IMR-90 (cell line): Measurements from ENCODE around the gene TSPAN4.

Source experiments
- CEBPB ChIP-seq: IDR thresholded peaks from 2 replicates; pipeline ENCODE4 v1.6.1; 2012; ENCODE audit warnings: low read depth, low read length, improper control_type of control experiment
- CHD1 ChIP-seq: IDR thresholded peaks from 2 replicates; pipeline ENCODE4 v1.6.1; 2012; ENCODE audit warnings: low read depth, low read length, improper control_type of control experiment
- CTCF ChIP-seq: conservative IDR thresholded peaks from 2 replicates; pipeline ENCODE4 v1.5.1; 2012; ENCODE audit warnings: mild to moderate bottlenecking, low read depth, low read length, improper control_type of control experiment
- RAD21 ChIP-seq: IDR thresholded peaks from 2 replicates; pipeline ENCODE4 v1.6.1; 2012; ENCODE audit warnings: low read length, improper control_type of control experiment
- RFX5 ChIP-seq: IDR thresholded peaks from 2 replicates; pipeline ENCODE4 v1.8.0; 2012; ENCODE audit warnings: low read depth, mild to moderate bottlenecking, low read length, moderate library complexity
- SMC3 ChIP-seq: fragments of 150-350 bp; IDR thresholded peaks from 2 replicates; pipeline ENCODE4 v1.6.1; 2016; ENCODE audit warnings: low read depth, mild to moderate bottlenecking, antibody characterized with exemption, low read length, moderate library complexity

DNA sequence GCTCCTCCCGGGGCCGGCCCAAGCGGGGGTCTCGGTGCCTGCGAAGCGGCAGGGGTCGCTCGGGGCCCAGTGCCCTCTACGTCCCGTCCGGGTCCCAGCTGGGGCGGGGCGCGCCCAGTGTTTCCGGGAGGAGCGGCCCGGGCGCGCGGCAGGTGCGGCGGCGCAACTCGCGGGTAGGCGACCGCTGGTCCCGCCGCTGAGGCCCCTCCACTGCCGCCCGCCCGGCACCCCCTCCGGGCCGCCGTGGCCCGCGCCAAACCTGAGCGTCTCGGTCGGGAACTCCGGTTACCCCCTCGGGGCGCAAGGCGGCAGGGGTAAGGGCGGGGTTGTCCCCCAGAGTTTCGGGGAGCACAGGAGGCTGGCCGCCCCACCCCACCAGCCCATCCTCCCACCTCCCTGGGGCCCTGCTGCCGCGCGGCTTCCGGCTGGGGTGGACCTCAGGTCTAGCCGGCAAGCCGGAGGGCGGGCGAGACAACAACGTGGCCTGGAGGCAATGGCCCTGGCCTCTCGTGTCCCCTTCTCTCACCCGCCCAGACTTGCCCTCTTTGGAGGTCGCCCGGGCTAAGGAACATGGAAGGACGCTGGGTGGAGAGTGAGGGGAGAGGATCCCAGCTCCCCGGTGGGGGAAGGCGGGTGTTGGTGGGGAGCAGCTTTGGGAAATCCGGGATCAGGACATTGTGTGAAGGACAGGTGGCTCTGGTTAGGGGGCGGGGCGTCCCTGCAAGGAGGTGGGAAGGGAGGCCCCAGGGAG is 15.3 kb upstream of the TSPAN4 start:
- TF ChIP-seq CTCF (no peak), SMC3 (no peak), CHD1 (no peak), RAD21 (no peak), CEBPB (no peak), RFX5 (no peak)
